UCSD-AML1 (cell line): ENCODE results near the gene RNU6-1.

Experiments used
- DNase-seq: peaks from one replicate; lab custom pipeline; 2025; ENCODE audit not compliant: unreplicated experiment; lab: John Stamatoyannopoulos, UW

RNU6-1 gene

DNA sequence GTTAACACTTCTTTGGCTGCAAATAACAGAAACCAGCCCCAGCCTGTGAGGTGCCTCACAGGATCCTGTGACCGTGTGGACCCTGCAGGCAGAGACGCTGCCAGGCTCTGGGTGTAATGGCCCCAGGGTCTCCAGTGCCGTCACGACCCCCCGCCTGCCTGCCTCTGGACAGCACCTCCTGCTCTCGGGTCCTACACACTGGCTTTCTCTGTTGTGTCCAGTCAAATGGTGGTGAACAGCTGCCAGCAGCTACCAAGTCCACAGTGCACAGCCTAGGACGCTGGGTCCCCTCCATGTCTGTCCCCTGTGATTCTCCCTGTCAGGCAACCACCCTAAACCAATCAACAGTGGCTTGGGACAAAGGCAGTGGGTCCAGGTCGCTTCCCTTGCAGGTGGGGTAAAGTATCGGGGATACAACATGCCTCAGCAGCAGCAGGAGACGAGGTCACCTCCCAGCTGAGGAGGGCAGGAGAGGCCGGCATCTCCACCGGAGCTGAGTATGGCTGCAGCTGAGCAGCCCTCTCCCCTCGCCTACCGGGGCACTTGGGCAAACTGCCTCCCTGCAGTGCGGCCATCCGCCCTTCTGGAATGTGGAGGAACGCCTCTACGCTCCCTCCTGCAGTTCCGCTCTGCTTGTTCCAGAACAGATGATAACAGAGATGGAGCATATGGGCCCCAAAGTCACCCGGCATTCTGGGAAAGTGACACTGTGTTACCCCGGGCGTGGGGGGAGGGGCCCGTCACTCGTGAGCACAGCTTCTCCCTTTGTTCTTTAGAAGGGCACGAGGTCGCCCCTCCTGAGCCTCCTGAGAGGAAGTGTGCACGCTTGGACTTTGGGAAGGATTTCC is 35.6 kb downstream of the RNU6-1 start:
- no peak for DNase-seq

GRCh38 chr15:67803299-67803698 is 36.5 kb downstream of the RNU6-1 start:
- no peak for DNase-seq

DNA sequence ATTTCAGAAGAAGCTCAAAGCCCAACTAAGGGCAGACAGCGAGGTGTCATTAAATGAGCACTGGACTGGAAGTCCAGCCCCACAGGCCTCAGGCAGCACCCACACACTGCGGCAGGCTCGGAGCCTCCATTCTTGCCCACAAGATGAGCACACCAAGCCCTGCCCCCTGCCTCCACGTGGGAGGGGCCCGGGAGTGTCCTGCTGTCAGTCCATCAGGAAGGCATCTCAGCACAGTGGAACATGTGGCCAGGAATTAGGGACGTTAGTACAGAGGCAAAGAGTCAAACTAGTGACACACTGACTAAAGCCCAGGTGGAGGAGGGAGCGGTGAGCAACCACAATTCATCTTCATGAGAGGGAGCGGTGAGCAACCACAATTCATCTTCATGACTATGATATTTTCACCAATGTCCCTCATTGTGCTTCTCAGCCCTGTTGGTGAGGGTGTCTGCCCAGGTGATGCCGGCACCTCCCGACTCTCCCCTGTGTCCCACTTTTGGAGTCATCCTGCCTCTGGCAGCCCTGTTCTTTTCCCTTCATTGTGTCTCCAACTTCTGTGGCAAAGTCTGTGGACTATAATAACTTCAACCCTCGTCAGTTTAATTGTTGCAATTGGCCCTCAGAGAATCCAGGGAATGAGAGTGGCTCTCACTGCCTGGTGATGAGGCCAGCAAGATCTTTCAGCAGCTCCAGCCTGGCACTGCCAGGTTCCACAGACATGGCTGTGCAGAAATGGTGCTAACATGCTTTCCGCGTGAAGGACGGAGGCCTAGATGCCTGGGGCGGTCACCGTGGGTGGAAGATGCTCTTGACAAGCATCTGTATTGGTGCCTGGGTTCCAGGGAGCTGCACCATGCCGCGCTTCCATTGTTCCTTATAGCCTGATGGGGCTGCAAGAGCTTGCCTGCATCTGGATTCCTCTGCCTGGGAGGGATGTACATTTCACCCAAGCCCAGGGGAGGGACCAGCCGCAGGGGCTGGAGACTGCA is 37.6 kb downstream of the RNU6-1 start:
- DNase-seq, result no peak

DNA sequence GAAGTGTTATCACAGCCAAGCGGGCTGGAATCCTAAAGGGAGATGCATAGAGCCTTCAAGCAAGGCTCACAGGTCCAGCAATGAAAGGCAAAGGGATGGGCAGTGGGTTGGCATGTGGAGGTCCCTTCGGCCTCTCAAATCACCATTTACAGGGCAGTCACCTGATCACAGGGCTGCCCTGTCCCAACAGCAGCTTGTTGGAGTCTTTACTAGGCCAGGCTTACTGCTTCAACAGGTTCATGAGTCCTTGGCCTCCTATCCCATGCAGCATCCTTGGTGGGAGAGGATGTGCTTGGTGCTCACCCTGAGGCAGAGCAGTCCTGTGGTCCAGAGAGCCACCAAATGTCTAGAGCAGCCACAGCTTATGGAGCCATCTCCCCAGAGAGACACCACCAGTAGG is 38.7 kb downstream of the RNU6-1 start:
- DNase-seq, result no peak

DNA sequence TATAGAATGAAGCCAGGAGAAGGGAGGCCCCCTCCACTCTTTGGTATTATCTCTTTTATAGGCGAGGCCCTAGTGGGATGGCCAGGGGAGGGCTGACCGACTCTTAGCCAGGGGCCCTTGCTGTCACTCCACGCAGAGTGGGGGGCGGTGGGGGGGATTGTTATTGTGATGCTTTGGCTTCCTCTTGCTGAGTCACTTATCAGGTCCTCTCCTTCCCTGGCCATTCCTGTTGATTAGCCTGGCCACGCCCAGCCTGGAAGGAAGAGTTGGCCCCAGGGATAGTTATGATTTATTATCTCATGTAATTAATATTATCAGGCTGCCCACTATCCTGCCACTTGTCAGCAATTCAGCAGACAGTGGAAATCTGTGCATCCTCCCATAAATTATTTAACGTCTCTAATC is 40.0 kb downstream of the RNU6-1 start:
- no peak for DNase-seq

DNA sequence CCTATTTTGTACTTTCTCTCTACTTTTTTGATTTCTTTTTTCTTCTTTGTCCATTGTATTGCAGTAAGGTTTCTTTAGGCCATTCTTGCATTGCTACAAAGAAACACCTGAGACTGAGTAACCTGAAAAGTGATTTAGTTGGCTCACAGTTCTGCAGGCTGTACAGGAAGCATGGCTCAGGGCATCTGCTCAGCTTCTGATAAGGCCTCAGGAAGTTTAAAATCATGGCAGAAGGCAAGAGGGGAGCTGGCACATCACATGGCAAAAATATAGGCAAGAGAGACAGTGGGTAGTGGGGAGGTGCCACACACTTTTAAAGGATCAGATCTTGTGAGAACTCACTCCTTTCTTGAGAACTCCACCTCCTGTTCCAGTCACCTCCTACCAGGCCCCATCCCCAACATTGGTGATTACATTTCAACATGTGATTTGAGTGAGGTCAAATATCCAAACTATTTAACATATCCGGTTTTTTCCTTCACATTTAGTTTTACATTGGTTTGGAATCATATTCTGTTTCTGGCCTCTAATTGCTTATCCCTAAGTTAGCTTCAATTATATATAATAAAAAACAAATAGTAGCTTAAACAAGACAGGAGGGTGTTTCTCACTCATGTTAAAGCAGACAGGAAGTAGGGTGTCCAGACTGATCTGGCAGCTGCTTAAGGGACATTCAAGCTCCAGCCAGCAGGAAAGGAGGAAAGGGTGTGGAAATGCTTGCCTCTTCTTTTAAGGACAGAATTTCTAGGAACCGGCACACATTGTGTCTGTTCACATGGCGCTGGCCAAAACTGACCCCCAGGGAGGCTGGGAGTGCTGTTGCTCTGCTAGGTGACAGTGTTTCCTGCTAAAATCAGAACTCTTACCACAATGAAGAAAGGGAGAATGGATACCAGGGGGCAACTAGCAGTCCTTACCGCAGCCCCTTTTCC is 43.4 kb downstream of the RNU6-1 start:
- no peak for DNase-seq

- DNase-seq, result no peak
Observed at GRCh38 chr15:67794832-67795574, 44.8 kb downstream of the RNU6-1 start.

- no peak for DNase-seq
Observed at GRCh38 chr15:67792250-67792942, 47.4 kb downstream of the RNU6-1 start.

- no peak for DNase-seq
Observed at GRCh38 chr15:67790610-67791319, 49.1 kb downstream of the RNU6-1 start.
